ENCODE measurements around the gene ITM2C. TPM values are rescaled to one million over a fixed set of nuclear protein-coding genes. Genes with fewer than 3 reads are reported as not detected.

The ITM2C gene
- total and polyA plus RNA-seq, 7 experiments from 2014 or later, result 7.4 to 37.4 (median 25.3) TPM

GRCh38 chr2:230916218-230916617, 51.5 kb downstream of the ITM2C start:
- ChIA-PET POLR2A (no interaction called here), CTCF (no interaction called here)
- no peak overlapping the region for H3K4me3 ChIP-seq (ENCODE audit: low read length)
- DNase-seq, result no peak
- no peaks in the 10 kb centered on the region for H3K27me3 ChIP-seq (ENCODE audit: control insufficient read depth in 2 of 2, insufficient read depth in 2 of 2, low read length in 2 of 2)
- peaks cover 8 to 36% (median 23%) of the 10 kb centered on the region in 7 donors for H3K4me1 Mint-ChIP-seq
- intact Hi-C loops (cut with micrococcal nuclease), result no loop called here
- no peaks in the 10 kb centered on the region for H3K9me3 Mint-ChIP-seq
- no peak overlapping the region for H3K27ac ChIP-seq (ENCODE audit: low read depth, low read length)
- H3K27me3 Mint-ChIP-seq, result peaks cover 0 to 61% (median 3%) of the 10 kb centered on the region in 5 donors
- H3K4me3 Mint-ChIP-seq, result no peak overlapping the region
- peak overlapping the region in 1 of 9 donors; percentile 20 for H3K27ac Mint-ChIP-seq
- H3K4me1 ChIP-seq (ENCODE audit: control insufficient read depth in 2 of 2, insufficient read depth in 2 of 2, low read length in 2 of 2), result no peaks in the 10 kb centered on the region
- no peaks in the 10 kb centered on the region for H3K9me3 ChIP-seq (ENCODE audit: control insufficient read depth in 2 of 3, low read length in 3 of 3)
- no peak for ATAC-seq
- H3K36me3 Mint-ChIP-seq, result no peaks in the 10 kb centered on the region
- no peaks in the 10 kb centered on the region for H3K36me3 ChIP-seq (ENCODE audit: control insufficient read depth in 2 of 3, insufficient read depth in 3 of 3, low read length in 3 of 3)

- H3K4me3 Mint-ChIP-seq, result peak overlapping the region in 1 of 10 donors; percentile 14
- ATAC-seq (no peak), DNase-seq (no peak)
- peaks cover 18 to 57% (median 35%) of the 10 kb centered on the region in 7 donors for H3K4me1 Mint-ChIP-seq
- POLR2A ChIA-PET, result no interaction called here
- intact Hi-C loops (cut with micrococcal nuclease), result no loop called here
- H3K27me3 Mint-ChIP-seq, result peaks cover 0 to 65% (median 3%) of the 10 kb centered on the region in 5 donors
- Histone ChIP-seq H3K4me1 (ENCODE audit: control insufficient read depth in 2 of 2, insufficient read depth in 2 of 2, low read length in 2 of 2) (peaks cover 0 to 2% of the 10 kb centered on the region in 2 donors), H3K36me3 (ENCODE audit: control insufficient read depth in 2 of 3, insufficient read depth in 3 of 3, low read length in 3 of 3) (no peaks in the 10 kb centered on the region), H3K27ac (ENCODE audit: low read depth, low read length) (no peak overlapping the region), H3K9me3 (ENCODE audit: control insufficient read depth in 2 of 3, low read length in 3 of 3) (no peaks in the 10 kb centered on the region), H3K27me3 (ENCODE audit: control insufficient read depth in 2 of 2, insufficient read depth in 2 of 2, low read length in 2 of 2) (no peaks in the 10 kb centered on the region), H3K4me3 (ENCODE audit: low read length) (no peak overlapping the region)
- no peak overlapping the region for H3K27ac Mint-ChIP-seq
- no peaks in the 10 kb centered on the region for H3K9me3 Mint-ChIP-seq
- CTCF ChIA-PET, result no interaction called here
- H3K36me3 Mint-ChIP-seq, result no peaks in the 10 kb centered on the region
These were observed 54.5 kb downstream of the ITM2C start for GRCh38 chr2:230919240-230919639.

GRCh38 chr2:230919681-230920080, 54.9 kb downstream of the ITM2C start:
- H3K4me1 ChIP-seq (ENCODE audit: control insufficient read depth in 2 of 2, insufficient read depth in 2 of 2, low read length in 2 of 2), result peaks cover 0 to 5% of the 10 kb centered on the region in 2 donors
- Mint-ChIP-seq H3K27me3 (peaks cover 0 to 64% (median 3%) of the 10 kb centered on the region in 5 donors), H3K9me3 (no peaks in the 10 kb centered on the region), H3K4me1 (peaks cover 22 to 62% (median 39%) of the 10 kb centered on the region in 7 donors), H3K27ac (no peak overlapping the region), H3K36me3 (no peaks in the 10 kb centered on the region), H3K4me3 (peak overlapping the region in 1 of 10 donors; percentile 34)
- no peaks in the 10 kb centered on the region for H3K9me3 ChIP-seq (ENCODE audit: control insufficient read depth in 2 of 3, low read length in 3 of 3)
- H3K4me3 ChIP-seq (ENCODE audit: low read length), result no peak overlapping the region
- CTCF ChIA-PET, result interaction anchor here (1.5 kb wide), 1 partner anchor 71 kb away, joined by 6 read pairs; no protein-coding TSS in a partner anchor
- no peaks in the 10 kb centered on the region for H3K27me3 ChIP-seq (ENCODE audit: control insufficient read depth in 2 of 2, insufficient read depth in 2 of 2, low read length in 2 of 2)
- DNase-seq, result no peak
- no peak overlapping the region for H3K27ac ChIP-seq (ENCODE audit: low read depth, low read length)
- ATAC-seq, result no peak
- no peaks in the 10 kb centered on the region for H3K36me3 ChIP-seq (ENCODE audit: control insufficient read depth in 2 of 3, insufficient read depth in 3 of 3, low read length in 3 of 3)
- POLR2A ChIA-PET, result interaction anchor here (0.6 kb wide), 1 partner anchor 87 kb away, joined by 3 read pairs; no protein-coding TSS in a partner anchor
- intact Hi-C loops (cut with micrococcal nuclease), result no loop called here

- CTCF ChIA-PET, result interaction anchor here (1.5 kb wide), 1 partner anchor 72 kb away, joined by 6 read pairs; no protein-coding TSS in a partner anchor
- Histone ChIP-seq H3K27me3 (ENCODE audit: control insufficient read depth in 2 of 2, insufficient read depth in 2 of 2, low read length in 2 of 2) (no peaks in the 10 kb centered on the region), H3K27ac (ENCODE audit: low read depth, low read length) (no peak overlapping the region), H3K36me3 (ENCODE audit: control insufficient read depth in 2 of 3, insufficient read depth in 3 of 3, low read length in 3 of 3) (no peaks in the 10 kb centered on the region), H3K4me3 (ENCODE audit: low read length) (no peak overlapping the region), H3K9me3 (ENCODE audit: control insufficient read depth in 2 of 3, low read length in 3 of 3) (no peaks in the 10 kb centered on the region), H3K4me1 (ENCODE audit: control insufficient read depth in 2 of 2, insufficient read depth in 2 of 2, low read length in 2 of 2) (peaks cover under 1 to 6% of the 10 kb centered on the region in 2 donors)
- intact Hi-C loops (cut with micrococcal nuclease), result no loop called here
- Mint-ChIP-seq H3K4me1 (peaks cover 27 to 67% (median 43%) of the 10 kb centered on the region in 7 donors), H3K27ac (peak overlapping the region in 2 of 9 donors; percentile 19 to 72), H3K4me3 (peak overlapping the region in 5 of 10 donors; percentile 17 to 76 (median 46)), H3K27me3 (peaks cover 0 to 61% (median 3%) of the 10 kb centered on the region in 5 donors), H3K36me3 (no peaks in the 10 kb centered on the region), H3K9me3 (no peaks in the 10 kb centered on the region)
- DNase-seq, result peak in 1 of 9 donors; percentile 16
- POLR2A ChIA-PET, result interaction anchor here (0.6 kb wide), 1 partner anchor 87 kb away, joined by 3 read pairs; no protein-coding TSS in a partner anchor
- ATAC-seq, result no peak
These were observed 55.4 kb downstream of the ITM2C start for GRCh38 chr2:230920167-230920566.

GRCh38 chr2:230921806-230922595, 57.3 kb downstream of the ITM2C start:
- ChIA-PET POLR2A (interaction anchor here (0.5 kb wide), 1 partner anchor 1121 kb away, joined by 3 read pairs; no protein-coding TSS in a partner anchor), CTCF (interaction anchor here (0.8 kb wide), 1 partner anchor 12 kb away, joined by 3 read pairs; no protein-coding TSS in a partner anchor)
- H3K36me3 Mint-ChIP-seq, result no peaks in the 10 kb centered on the region
- peak overlapping the region in 2 of 9 donors; percentile 13 to 25 for H3K27ac Mint-ChIP-seq
- H3K4me3 Mint-ChIP-seq, result peak overlapping the region in 1 of 10 donors; percentile 53
- intact Hi-C loops (cut with micrococcal nuclease), result no loop called here
- Histone ChIP-seq H3K36me3 (ENCODE audit: control insufficient read depth in 2 of 3, insufficient read depth in 3 of 3, low read length in 3 of 3) (no peaks in the 10 kb centered on the region), H3K4me1 (ENCODE audit: control insufficient read depth in 2 of 2, insufficient read depth in 2 of 2, low read length in 2 of 2) (peaks cover 5 to 11% of the 10 kb centered on the region in 2 donors), H3K4me3 (ENCODE audit: low read length) (no peak overlapping the region), H3K27me3 (ENCODE audit: control insufficient read depth in 2 of 2, insufficient read depth in 2 of 2, low read length in 2 of 2) (no peaks in the 10 kb centered on the region), H3K9me3 (ENCODE audit: control insufficient read depth in 2 of 3, low read length in 3 of 3) (no peaks in the 10 kb centered on the region), H3K27ac (ENCODE audit: low read depth, low read length) (no peak overlapping the region)
- DNase-seq (peak in 1 of 9 donors; percentile 19), ATAC-seq (no peak)
- peaks cover 0 to 46% (median 0%) of the 10 kb centered on the region in 5 donors for H3K27me3 Mint-ChIP-seq
- H3K4me1 Mint-ChIP-seq, result peaks cover 28 to 66% (median 47%) of the 10 kb centered on the region in 7 donors
- H3K9me3 Mint-ChIP-seq, result no peaks in the 10 kb centered on the region

GRCh38 chr2:230922951-230923717, 58.4 kb downstream of the ITM2C start:
- Histone ChIP-seq H3K27me3 (ENCODE audit: control insufficient read depth in 2 of 2, insufficient read depth in 2 of 2, low read length in 2 of 2) (no peaks in the 10 kb centered on the region), H3K27ac (ENCODE audit: low read depth, low read length) (no peak overlapping the region), H3K36me3 (ENCODE audit: control insufficient read depth in 2 of 3, insufficient read depth in 3 of 3, low read length in 3 of 3) (no peaks in the 10 kb centered on the region), H3K9me3 (ENCODE audit: control insufficient read depth in 2 of 3, low read length in 3 of 3) (no peaks in the 10 kb centered on the region), H3K4me1 (ENCODE audit: control insufficient read depth in 2 of 2, insufficient read depth in 2 of 2, low read length in 2 of 2) (peaks cover 5 to 11% of the 10 kb centered on the region in 2 donors), H3K4me3 (ENCODE audit: low read length) (no peak overlapping the region)
- DNase-seq (peak in 1 of 9 donors; percentile 20), ATAC-seq (no peak)
- intact Hi-C loops (cut with micrococcal nuclease), result no loop called here
- H3K27ac Mint-ChIP-seq, result peak overlapping the region in 2 of 9 donors; percentile 65 to 85
- ChIA-PET POLR2A (interaction anchor here (0.5 to 1.1 kb wide), 2 partner anchors 99 to 1122 kb away, joined by 3 read pairs; no protein-coding TSS in a partner anchor), CTCF (interaction anchor here (1.1 to 2.2 kb wide), 2 partner anchors 17 to 75 kb away, joined by 3 to 7 read pairs; no protein-coding TSS in a partner anchor)
- peak overlapping the region in 6 of 10 donors; percentile 21 to 89 (median 42) for H3K4me3 Mint-ChIP-seq
- H3K9me3 Mint-ChIP-seq, result no peaks in the 10 kb centered on the region
- H3K4me1 Mint-ChIP-seq, result peaks cover 28 to 61% (median 47%) of the 10 kb centered on the region in 7 donors
- no peaks in the 10 kb centered on the region for H3K36me3 Mint-ChIP-seq
- H3K27me3 Mint-ChIP-seq, result peaks cover 0 to 38% (median 0%) of the 10 kb centered on the region in 5 donors

Data from naive thymus-derived CD4-positive, alpha-beta T cell (primary cell).